Erythroblast (primary cell): ENCODE data around the gene KCNQ5.

Experiments
- GATA1 ChIP-seq: IDR thresholded peaks from 2 replicates; pipeline ENCODE4 v1.6.1; 2011; ENCODE audit warnings: low read depth, mild to moderate bottlenecking, control low read depth, low read length, moderate library complexity
- POLR2A ChIP-seq: IDR thresholded peaks from 2 replicates; pipeline ENCODE4 v1.6.1; 2011; ENCODE audit warnings: mild to moderate bottlenecking, low read length

DNA sequence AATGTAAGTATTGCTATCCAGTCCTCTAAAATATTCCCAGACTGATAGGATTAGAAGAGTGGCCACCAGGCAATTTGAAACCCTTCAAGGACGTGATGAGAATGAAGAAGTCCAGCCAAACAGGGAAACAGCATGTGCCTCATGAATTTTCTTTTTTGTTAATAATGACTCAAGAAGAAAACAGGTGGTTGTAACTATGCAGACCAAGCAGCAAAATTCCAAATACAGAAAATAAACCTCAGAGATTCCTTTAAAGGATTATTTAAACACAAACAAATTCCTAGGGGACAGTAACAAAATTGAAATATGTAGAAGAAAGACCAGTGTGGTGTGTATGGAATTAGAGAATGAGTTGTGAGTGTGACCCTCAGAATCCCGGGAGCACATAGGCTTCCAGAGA lies 239.2 kb downstream of the KCNQ5 start:
- TF ChIP-seq POLR2A (no peak), GATA1 (no peak)
